ENCODE data around the gene ZMYND10.

- TF ChIP-seq, protein P1, sequence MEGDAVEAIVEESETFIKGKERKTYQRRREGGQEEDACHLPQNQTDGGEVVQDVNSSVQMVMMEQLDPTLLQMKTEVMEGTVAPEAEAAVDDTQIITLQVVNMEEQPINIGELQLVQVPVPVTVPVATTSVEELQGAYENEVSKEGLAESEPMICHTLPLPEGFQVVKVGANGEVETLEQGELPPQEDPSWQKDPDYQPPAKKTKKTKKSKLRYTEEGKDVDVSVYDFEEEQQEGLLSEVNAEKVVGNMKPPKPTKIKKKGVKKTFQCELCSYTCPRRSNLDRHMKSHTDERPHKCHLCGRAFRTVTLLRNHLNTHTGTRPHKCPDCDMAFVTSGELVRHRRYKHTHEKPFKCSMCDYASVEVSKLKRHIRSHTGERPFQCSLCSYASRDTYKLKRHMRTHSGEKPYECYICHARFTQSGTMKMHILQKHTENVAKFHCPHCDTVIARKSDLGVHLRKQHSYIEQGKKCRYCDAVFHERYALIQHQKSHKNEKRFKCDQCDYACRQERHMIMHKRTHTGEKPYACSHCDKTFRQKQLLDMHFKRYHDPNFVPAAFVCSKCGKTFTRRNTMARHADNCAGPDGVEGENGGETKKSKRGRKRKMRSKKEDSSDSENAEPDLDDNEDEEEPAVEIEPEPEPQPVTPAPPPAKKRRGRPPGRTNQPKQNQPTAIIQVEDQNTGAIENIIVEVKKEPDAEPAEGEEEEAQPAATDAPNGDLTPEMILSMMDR (conservative IDR thresholded peaks at IDR 0.05 in 1 of 2, IDR thresholded peaks at IDR 0.05 in 1 of 2; ENCODE audit: low read depth in 1 of 2, low read length in 2 of 2): no peak
- no peak for TF ChIP-seq EZH2 (IDR thresholded peaks at IDR 0.05; ENCODE audit: low read length, missing control alignments)
Observed at GRCh38 chr3:50340448-50341329, 4.8 kb downstream of the ZMYND10 start, which contains the start of gene RASSF1.
